AG04449 (cell line): ENCODE results near the gene DCBLD2.
"Not testable (repeated sequence)": the region's sequence is repeated elsewhere in the genome, so short reads cannot be mapped to it uniquely, and the experiment has no call there.

ENCODE experiments used
- CTCF ChIA-PET: fragments of 350-600 bp; formaldehyde crosslinking; extraction: SDS; loops from one replicate; lab custom pipeline; 2021; ENCODE audit warnings: antibody characterized with exemption; lab: Yijun Ruan, JAX
- POLR2A ChIA-PET: fragments of 400-600, 350-600 bp; formaldehyde crosslinking; extraction: SDS; loops from one replicate; lab custom pipeline; 2020; ENCODE audit warnings: antibody characterized with exemption, inconsistent platforms; lab: Yijun Ruan, JAX
- DNase-seq: peaks from one replicate; pipeline ENCODE4 v3.0.0-alpha.2; 2010; ENCODE audit warnings: low read depth, low spot score
- H3K4me3 ChIP-seq: 2 replicates; pipeline ENCODE4 v1.5.1; 2011; ENCODE audit warnings: low read depth, mild to moderate bottlenecking, control low read depth, low read length
- CTCF ChIP-seq: IDR thresholded peaks from one replicate; pipeline ENCODE4 v1.5.1; 2011; ENCODE audit warnings: mild to moderate bottlenecking, moderate library complexity, low read length, control low read depth, inconsistent platforms; ENCODE audit not compliant: insufficient read depth; ENCODE audit errors: missing control alignments

DCBLD2 gene

DNA sequence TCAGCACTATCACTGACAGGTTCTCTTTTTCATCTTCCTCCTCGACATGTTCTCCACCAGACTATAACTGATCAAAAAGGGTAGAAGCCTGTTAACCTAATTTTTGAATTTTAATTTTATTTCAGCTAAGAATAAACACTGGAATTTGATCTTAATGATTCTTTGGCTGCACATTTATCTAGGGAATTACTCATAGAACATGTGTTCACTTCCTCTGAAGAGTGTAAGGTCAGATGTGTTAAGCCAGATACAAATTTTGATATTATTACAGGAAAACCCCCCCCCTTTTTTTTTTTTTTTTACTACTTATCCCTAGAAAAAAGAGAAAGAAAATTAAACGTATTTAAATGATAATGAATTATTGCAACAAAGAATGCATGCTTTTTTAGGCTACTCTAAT, 15.0 kb downstream of the DCBLD2 start:
- CTCF ChIA-PET: interaction anchor here (0.6 to 1.4 kb wide), 4 partner anchors 15 to 284 kb away, joined by 3 to 4 read pairs (median 4); no protein-coding TSS in a partner anchor
- DNase-seq: no peak
- no peak for TF ChIP-seq CTCF
- POLR2A ChIA-PET: interaction anchor here (0.9 kb wide), 1 partner anchor 15 kb away, joined by 3 read pairs; the partner anchor contains the start of gene DCBLD2
- no peak overlapping the region for H3K4me3 ChIP-seq

DNA sequence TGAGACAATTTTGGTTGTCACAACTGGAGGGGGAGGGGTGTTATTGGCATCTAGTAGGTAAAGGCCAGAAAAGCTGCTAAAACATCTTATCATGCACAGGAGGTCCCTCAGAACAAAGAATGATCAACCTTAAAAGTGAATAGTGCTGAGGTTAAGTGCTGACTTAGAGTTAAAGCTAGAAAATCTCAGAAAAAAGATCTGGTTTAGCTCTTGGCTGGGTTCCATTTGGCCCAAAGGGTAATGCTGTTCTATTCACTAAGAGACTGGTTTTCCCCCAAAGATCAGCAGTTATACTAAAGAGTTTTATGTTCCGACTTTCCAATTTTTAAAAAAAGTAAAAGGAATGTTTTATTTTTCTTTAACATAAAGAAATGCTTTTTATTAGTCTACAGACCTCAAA, 15.6 kb downstream of the DCBLD2 start:
- no peak for TF ChIP-seq CTCF
- no peak for DNase-seq
- CTCF ChIA-PET: interaction anchor here (0.9 to 1.4 kb wide), 3 partner anchors 69 to 284 kb away, joined by 3 to 4 read pairs (median 4); no protein-coding TSS in a partner anchor
- H3K4me3 ChIP-seq: no peak overlapping the region
- POLR2A ChIA-PET: interaction anchor here (0.9 kb wide), 1 partner anchor 16 kb away, joined by 3 read pairs; the partner anchor contains the start of gene DCBLD2

DNA sequence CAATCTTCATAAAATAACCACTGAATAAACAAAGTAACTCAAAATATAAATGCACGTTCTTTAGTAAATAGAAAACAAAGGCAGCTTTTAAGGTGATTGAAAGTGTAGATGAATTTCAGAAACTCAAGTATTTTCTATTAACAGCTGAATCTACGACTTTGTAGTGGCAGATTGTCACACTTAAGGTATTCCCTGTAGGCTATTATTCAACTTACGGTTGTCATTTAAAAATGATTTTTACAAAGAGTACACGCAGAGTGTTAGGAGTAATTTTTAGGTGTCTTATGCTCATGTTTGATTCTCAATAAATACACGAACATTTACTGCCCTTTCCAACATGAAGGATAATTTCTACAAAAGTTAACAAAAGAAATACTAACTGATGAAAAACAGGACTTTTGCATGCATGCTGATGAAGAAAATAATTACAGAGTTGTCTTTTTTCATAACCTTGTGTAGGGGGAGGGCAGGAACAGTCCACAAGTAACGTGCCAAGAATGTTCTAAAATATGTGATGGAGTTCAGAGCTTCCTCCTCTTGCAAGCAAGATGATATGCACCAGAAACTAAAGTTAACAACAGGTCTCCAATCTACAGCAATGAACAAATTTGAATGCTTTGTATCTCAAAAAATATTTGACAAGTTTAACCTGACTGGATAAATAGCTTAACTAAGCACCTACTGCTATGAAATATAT, 16.7 kb downstream of the DCBLD2 start:
- no peak overlapping the region for H3K4me3 ChIP-seq
- CTCF ChIA-PET: interaction anchor here (1.0 to 3.0 kb wide), 5 partner anchors 10 to 283 kb away, joined by 3 to 12 read pairs (median 3); no protein-coding TSS in a partner anchor
- no peak for TF ChIP-seq CTCF

GRCh38 chr3:98882614-98883333, 18.7 kb downstream of the DCBLD2 start:
- DNase-seq, POLR2A ChIA-PET, H3K4me3 ChIP-seq: not testable (repeated sequence)
- CTCF ChIA-PET: interaction anchor here (1.2 to 3.0 kb wide), 2 partner anchors 109 to 111 kb away, joined by 3 to 12 read pairs; no protein-coding TSS in a partner anchor

More for the DNA sequence above, 16.7 kb downstream of the DCBLD2 start:
- POLR2A ChIA-PET: interaction anchor here (0.6 kb wide), 1 partner anchor 20 kb away, joined by 3 read pairs; no protein-coding TSS in a partner anchor
- no peak for DNase-seq

DNA sequence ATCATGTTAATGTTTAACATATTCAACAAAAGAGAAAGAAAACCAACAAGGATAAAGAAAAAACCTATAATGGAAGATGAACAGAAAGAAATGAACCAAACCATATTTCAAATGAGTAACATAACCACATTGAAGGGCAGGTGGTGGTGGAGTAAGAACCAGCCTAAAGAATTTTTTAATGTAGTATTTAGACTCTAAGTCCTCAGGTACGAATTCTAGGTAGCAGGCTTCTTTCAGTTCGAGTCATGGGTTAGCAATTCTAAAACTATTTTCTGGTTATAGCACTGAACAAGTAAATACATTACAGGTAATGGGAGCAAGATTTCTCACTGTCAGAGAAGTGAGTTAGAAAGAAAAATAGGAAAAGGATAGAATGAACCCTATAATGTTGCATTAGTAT, 24.4 kb downstream of the DCBLD2 start:
- TF ChIP-seq CTCF: no peak
- H3K4me3 ChIP-seq: no peak overlapping the region
- ChIA-PET CTCF (no interaction called here), POLR2A (no interaction called here)
- no peak for DNase-seq

GRCh38 chr3:98875535-98875934, 26.0 kb downstream of the DCBLD2 start:
- DNase-seq: no peak
- ChIA-PET CTCF (no interaction called here), POLR2A (no interaction called here)
- H3K4me3 ChIP-seq: no peak overlapping the region
- TF ChIP-seq CTCF: no peak
